SH-SY5Y (cell line): ENCODE results near the gene GSDME.

Source experiments
- GATA2 ChIP-seq: IDR thresholded peaks from 2 replicates; pipeline ENCODE4 v1.6.1; 2011; ENCODE audit warnings: mild to moderate bottlenecking, low read depth, low read length
- GATA3 ChIP-seq: IDR thresholded peaks from 2 replicates; pipeline ENCODE4 v1.6.1; 2011; ENCODE audit warnings: low read depth, mild to moderate bottlenecking, low read length, moderate library complexity

- no peak for TF ChIP-seq GATA3
- TF ChIP-seq GATA2 = no peak
Observed at GRCh38 chr7:24769014-24769830, 12.0 kb upstream of the GSDME start.
